ENCODE results near the gene CCDC106.

CCDC106 gene

GRCh38 chr19:55647732-55648584 lies at the start of gene CCDC106:
CCDC106 (plus strand) TSS chr19:55648212; CDS start chr19:55649047, 835 bp downstream.
- DNase-seq (ENCODE audit: low read depth, low spot score) = no peak

DNA sequence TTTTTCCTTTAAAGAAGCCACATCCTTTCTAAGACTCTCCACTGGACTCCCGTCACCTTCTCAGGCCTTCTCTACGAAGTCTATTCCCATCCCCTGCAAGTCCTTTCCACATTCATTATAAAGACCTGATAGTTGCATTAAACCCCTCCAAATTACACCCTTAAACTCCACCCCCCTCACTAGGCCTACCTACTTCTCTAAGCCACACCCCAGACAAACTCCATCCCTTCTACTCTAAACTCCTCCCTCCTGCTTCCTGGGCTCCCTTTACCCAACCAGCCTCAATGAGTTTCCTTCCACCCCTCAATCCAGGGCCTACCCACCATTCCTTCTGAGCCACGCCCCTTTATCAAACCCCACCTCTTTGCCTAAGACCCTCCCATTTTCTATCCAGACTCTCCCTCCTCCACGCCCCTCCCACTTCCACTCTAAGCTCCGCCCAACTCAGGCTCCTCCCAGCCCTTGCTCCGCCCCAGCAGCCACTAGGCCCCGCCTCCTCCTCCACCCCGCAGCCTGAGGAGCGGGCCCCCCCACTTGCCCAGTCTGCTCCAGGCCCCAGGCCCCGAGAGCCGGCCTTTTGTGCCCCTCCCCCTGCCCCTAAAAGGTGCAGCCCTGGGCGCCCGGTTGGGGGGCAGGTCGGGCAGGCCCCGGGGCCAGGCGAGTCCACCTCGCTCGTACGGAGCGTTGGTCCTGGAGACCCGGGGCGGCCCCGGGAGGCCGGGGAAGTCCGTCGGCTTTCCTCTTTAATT lies 49.1 kb upstream of the CCDC106 start:
- no peak for DNase-seq (ENCODE audit: low read depth, low spot score)

DNA sequence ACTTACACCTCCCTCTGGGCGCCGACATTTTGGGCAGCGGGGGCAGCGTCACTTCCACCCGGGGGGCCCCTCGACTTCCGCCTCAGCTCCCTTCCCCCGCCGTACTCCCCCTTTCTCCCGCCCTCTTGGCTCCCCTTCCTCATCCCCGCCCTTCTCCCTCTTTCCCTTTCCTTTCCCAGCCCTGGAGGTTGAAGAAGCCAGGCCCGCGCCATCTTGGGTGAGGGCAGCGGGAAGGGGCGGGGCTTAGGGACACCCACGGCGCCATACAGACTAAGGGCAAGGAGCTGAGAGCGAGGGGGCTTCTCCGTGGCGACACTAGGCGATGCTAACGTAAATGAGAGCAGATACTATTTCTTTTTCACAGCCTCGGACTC lies 48.6 kb upstream of the CCDC106 start, which contains the start of gene FIZ1:
TSS of gene FIZ1 (minus strand) at position 50 of the 374 bp plus-strand sequence. CDS start 1,652 bp downstream, outside the sequence.
- no peak for DNase-seq (ENCODE audit: low read depth, low spot score)

GRCh38 chr19:55599842-55600661 lies 48.0 kb upstream of the CCDC106 start, which contains the start of gene ZNF524:
ZNF524 (plus strand) TSS chr19:55600288; CDS start chr19:55602113, 1,825 bp downstream.
- no peak for DNase-seq (ENCODE audit: low read depth, low spot score)

GRCh38 chr19:55600662-55601028 lies 47.4 kb upstream of the CCDC106 start:
- DNase-seq (ENCODE audit: low read depth, low spot score) = no peak

- DNase-seq (ENCODE audit: low read depth, low spot score) = no peak
Observed at GRCh38 chr19:55601084-55601483, 46.9 kb upstream of the CCDC106 start.

DNA sequence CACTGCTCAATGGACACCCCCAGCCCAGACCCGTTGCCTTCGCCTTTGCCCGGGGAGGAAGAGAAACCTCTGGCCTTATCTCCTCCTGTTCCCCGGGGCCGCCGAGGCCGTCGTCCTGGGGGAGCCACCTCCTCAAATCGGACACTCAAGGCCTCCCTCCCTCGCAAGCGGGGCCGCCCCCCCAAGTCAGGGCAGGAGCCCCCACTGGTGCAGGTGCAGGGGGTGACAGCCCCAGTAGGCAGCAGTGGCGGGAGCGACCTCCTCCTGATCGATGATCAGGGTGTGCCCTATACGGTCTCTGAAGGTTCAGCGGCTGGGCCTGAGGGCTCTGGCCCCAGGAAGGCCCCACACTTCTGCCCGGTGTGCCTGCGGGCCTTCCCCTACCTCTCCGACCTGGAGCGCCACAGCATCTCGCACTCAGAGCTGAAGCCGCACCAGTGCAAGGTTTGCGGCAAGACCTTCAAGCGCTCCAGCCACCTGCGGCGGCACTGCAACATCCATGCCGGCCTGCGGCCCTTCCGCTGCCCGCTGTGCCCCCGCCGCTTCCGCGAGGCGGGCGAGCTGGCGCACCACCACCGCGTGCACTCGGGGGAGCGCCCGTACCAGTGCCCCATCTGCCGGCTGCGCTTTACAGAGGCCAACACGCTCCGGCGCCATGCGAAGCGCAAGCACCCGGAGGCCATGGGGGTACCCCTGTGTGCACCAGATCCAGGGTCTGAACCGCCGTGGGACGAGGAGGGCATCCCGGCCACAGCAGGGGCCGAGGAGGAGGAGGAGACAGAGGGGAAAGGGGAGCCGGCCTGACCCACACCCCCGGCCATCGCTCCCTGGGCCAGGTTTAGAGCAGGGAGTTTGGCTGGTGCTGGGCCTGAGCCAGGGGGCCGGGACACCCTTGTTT lies 45.7 kb upstream of the CCDC106 start:
- DNase-seq (ENCODE audit: low read depth, low spot score) = no peak

- DNase-seq (ENCODE audit: low read depth, low spot score) = no peak
Observed at GRCh38 chr19:55603115-55603514, 44.9 kb upstream of the CCDC106 start.

DNA sequence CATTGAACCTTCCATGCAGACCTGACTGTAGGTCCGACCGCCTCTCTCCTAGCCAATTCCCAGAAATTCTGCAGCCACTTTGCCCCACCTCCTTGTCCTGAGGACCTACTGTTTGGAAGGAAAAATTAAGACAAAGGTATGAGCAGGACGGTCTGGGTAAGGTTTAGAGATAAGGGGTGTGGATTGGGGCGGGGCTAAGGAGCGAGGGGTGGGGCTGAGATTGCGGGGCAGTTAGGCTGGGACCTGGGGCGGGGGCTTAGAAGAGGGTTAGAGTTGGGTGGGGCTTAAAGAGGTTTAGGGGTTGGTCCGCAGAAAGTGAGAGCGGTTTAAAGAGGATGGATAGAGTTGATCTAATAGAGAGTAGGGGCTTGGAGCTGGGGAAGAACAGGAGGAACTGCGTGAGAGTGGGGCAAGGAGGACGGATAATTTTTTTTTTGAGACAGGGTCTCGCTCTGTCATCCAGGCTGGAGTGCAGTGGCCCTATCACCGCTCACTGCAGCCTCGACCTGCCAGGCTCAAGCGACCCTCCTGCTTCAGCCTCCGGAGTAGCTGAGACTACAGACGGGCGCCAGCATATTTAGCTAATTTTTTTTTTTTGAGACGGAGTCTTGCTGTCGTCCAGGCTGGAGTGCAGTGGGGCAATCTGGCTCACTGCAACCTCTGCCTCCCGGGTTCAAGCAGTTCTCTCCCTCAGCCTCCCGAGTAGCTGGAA lies 44.3 kb upstream of the CCDC106 start:
- DNase-seq (ENCODE audit: low read depth, low spot score) = no peak

- DNase-seq (ENCODE audit: low read depth, low spot score) = no peak
Observed at GRCh38 chr19:55605207-55605636, 42.8 kb upstream of the CCDC106 start.

DNA sequence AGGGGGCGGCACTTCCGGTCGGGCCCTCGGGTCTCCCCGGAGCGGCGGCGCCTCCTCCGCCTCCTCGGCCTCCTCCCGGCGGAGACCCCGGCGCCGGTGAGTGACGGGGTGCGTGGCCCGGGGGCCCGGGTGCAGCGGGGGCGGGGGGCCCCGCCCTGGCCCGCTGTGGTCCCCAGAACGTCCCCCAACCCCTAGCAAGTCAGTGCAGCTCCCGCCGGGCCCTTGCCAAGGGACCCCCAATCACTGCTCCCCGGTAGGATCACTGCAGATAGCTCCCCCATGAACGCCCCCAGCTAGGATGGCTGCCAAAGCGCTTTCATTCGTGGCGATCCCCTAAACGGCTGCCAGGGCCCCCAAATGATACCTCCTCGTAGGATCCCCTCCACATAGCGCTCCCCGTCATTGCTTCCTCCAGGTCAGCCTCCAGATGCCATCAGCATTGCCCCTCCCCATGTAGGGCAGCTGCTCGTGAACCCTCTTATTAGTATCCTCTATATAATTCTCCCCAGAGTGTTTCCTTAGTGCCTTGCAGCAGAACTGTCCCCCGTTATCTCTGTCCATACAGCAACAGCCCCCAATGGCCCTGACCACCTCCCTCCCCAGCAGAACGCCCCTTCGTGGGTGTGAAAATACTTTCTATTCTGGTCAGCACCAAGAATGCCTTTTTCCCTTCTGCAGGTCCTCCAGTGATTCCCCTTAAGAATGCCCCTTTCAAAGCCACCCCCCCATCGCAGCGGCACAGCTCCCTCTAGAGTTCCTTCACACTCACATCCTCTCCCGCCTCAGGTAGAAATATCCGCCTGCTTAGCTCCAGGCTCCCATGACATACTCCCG lies 42.2 kb upstream of the CCDC106 start, which contains the start of gene ZNF865:
TSS of gene ZNF865 (plus strand) at position 11 of the 834 bp plus-strand sequence. CDS start 7,972 bp downstream, outside the sequence.
- no peak for DNase-seq (ENCODE audit: low read depth, low spot score)

DNA sequence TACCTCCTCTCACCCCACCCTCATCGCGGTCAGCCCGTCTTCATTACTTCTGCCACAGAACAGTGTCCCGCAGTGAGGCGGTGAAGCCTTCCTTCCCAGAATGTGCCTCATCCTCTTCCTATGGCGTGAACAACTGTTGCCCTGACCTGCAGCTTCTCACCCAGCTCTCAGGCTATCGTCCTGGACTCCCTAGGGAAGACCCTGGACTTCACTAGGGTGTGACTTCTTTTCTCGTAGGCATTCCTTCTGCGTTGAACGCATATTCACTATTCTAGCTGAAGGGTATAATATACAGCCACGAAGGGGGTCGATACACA lies 41.6 kb upstream of the CCDC106 start:
- no peak for DNase-seq (ENCODE audit: low read depth, low spot score)

- DNase-seq (ENCODE audit: low read depth, low spot score) = no peak
Observed at GRCh38 chr19:55606817-55607216, 41.2 kb upstream of the CCDC106 start.

DNA sequence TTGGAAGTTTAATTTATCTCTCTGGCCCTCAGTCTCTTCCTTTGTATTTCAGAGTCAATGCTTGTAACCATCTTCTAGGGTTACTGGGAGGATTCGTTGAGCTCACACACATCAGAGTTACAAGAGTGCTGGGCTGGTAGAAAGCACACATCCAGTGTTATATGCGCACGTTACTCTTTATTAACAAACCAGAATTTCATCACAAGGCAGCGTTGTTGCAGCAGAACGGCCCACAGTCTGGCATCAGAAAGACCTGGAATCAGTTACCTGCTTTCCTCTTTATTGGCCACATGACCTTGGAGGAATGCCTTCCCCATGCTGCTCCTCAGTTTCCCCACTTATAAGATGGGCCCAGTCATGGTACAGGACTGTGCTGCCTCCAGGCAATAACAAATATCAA lies 38.7 kb upstream of the CCDC106 start:
- DNase-seq (ENCODE audit: low read depth, low spot score) = no peak

DNA sequence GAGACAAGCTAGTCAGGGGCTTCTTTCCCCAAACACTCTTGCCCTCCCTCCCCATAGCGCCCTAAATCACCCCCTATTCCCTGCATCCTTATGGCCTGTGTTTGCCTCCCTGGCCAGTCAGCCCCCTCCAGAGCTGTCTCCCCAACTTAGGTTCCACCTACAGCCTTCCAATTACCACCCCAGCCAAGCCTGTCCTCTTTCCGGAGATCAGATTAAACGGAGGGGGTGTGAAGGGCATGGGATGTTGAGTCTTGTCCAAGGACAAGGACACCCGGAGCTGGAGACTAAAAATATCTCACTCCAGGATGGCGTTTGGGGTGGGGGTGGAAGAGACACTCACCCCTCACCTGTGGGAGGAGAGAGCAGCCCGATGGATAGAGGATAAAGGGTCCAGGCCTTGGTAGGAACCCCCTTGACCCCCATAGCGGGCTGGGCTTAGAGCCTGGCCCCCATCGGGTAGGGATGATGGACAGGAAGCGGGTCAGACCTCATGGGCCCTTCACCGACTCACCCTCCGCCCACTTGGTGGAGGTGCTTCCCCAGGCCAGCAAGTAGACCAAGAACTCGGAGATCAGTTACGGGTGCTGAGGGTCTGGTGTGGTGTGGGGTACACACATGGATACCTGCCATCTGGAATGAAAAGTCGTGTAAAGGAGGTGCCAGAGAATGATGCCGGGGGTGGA lies 36.6 kb upstream of the CCDC106 start:
- DNase-seq (ENCODE audit: low read depth, low spot score) = no peak

DNA sequence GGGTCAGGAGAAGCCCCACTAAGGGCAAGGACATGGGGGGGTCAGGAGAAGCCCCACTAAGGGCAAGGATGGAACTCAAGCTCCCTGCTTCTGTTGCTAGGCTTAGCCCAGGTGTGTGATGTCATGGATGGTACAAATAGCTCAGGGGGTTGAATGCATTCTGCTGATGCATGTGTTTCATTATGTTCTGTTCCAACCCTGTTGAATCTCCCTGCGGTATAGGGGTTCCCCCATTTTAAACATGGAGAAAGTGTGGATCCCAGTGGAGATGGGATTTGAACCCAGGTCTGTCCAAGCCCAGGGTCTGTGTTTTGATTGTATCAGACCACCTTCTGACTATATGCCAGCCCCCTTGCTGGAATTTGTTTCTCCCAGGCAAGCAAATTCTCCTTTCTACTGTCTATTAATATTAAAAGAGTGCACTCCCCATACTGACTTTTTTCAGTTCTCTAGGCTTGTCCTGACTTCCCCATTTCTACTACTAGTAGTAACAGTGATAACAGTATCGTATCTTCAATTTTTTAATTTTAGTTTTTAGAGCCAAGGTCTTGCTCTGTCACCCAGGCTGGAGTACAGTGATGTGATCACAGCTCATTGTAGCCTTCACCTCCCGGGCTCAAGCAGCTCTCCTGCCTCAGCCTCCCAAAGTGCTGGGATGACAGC lies 35.9 kb upstream of the CCDC106 start:
- no peak for DNase-seq (ENCODE audit: low read depth, low spot score)

GRCh38 chr19:55613396-55613795 lies 34.6 kb upstream of the CCDC106 start:
- no peak for DNase-seq (ENCODE audit: low read depth, low spot score)

All from iPS DF 19.7 (cell line).